Transverse colon (tissue), 4 donors: Measurements from ENCODE around the gene RPS19BP1. TPM values are rescaled to one million over a fixed set of nuclear protein-coding genes. Genes with fewer than 3 reads are reported as not detected.
A peak's percentile ranks its signal among the peaks of the same experiment; 100 is the strongest.

ENCODE experiments used
- DNase-seq: peaks from one replicate; pipeline ENCODE4 v3.0.0-alpha.2; 2019
- H3K27ac ChIP-seq, 4 donors: fragments of 200-600 bp; sonication (generic); 2 replicates each; pipeline ENCODE4 v1.5.1; 2016 to 2018; ENCODE audit warnings: inconsistent platforms in 4 of 4
- H3K27me3 ChIP-seq: fragments of 200-600 bp; sonication (generic); 2 replicates; pipeline ENCODE4 v1.5.1; 2017; ENCODE audit warnings: inconsistent platforms
- H3K36me3 ChIP-seq, 4 donors: fragments of 200-600 bp; sonication (generic); 2 replicates each; pipeline ENCODE4 v1.5.1; 2017 to 2019; ENCODE audit warnings: inconsistent platforms in 4 of 4
- H3K4me1 ChIP-seq, 4 donors: fragments of 200-600 bp; sonication (generic); 2 replicates each; pipeline ENCODE4 v1.5.1; 2017 to 2020; ENCODE audit warnings: inconsistent platforms in 4 of 4
- H3K4me3 ChIP-seq, 4 donors: fragments of 200-600 bp; sonication (generic); 1 replicate in 1 of 4; 2 replicates in 3 of 4; pipeline versions ENCODE4 v1.5.1 to v1.6.1; 2017 to 2019; ENCODE audit warnings: inconsistent platforms in 4 of 4
- H3K9me3 ChIP-seq, 2 donors: fragments of 200-600 bp; sonication (generic); 2 replicates each; pipeline ENCODE4 v1.5.1; 2017 to 2019; ENCODE audit warnings: inconsistent platforms in 2 of 2
- CTCF ChIP-seq, 5 experiments: fragments of 200-600 bp in 3 of 5; fragments of 450-650 bp in 2 of 5; sonication (generic) in 3 of 5; IDR thresholded peaks; 1 replicate in 2 of 5; 2 replicates in 3 of 5; pipeline ENCODE4 v1.5.1; 2016 to 2017; ENCODE audit warnings: antibody characterized with exemption in 5 of 5, inconsistent platforms in 3 of 5, mild to moderate bottlenecking in 2 of 5, moderate library complexity in 1 of 5
- EP300 ChIP-seq: sonication (generic); formaldehyde crosslinking; IDR thresholded peaks from one replicate; pipeline ENCODE4 v1.6.1; 2017; ENCODE audit warnings: antibody characterized with exemption, low read depth
- POLR2A ChIP-seq: fragments of 450-650 bp; IDR thresholded peaks from one replicate; pipeline ENCODE4 v1.6.1; 2016; ENCODE audit warnings: antibody characterized with exemption, mild to moderate bottlenecking, moderate library complexity
- POLR2AphosphoS5 ChIP-seq, 3 donors: sonication (generic); formaldehyde crosslinking; IDR thresholded peaks; one replicate each; pipeline ENCODE4 v1.6.1; 2016; ENCODE audit warnings: antibody characterized with exemption in 3 of 3
- WGBS, 2 donors: methylation state at CpG; one replicate each; pipeline ENCODE4 v1.1.5; 2018; ENCODE audit warnings: low coverage in 1 of 2; 5-methylcytosine and 5-hydroxymethylcytosine counted together
- in situ Hi-C, 4 donors: fragments of 200-750 bp; cut with MboI; loops; one replicate each; pipeline versions ENCODE4 v1.15.0 to v1.15.1; 2017; ENCODE audit warnings: low sequenced_read_pairs in 3 of 4, low pct_ligation_motif_present in 1 of 4, low pct_unique_long_range_greater_than_20kb in 1 of 4
- intact Hi-C: fragments of 100-400 bp; cut with DNase I; formaldehyde crosslinking; loops from one replicate; pipeline ENCODE4 v1.15.1; 2023; ENCODE audit warnings: low total_unique reads
- total RNA-seq, 4 donors: library from RNA; depleted of rRNA; stranded (reverse); fragments of >200 nt; gene quantifications; one replicate each; pipeline ENCODE4 v1.1.0, GENCODE V29; 2016

RPS19BP1 gene
- total RNA-seq, 4 donors from 2014 or later: 20.5 to 153 (median 97.8) TPM

GRCh38 chr22:39530116-39530515, 2.4 kb downstream of the RPS19BP1 start:
- H3K36me3 ChIP-seq: no peaks in the 10 kb centered on the region
- DNase-seq: no peak
- TF ChIP-seq POLR2A: peak; percentile 10
- TF ChIP-seq POLR2AphosphoS5 (IDR thresholded peaks at IDR 0.05): no peak
- WGBS, 2 donors: 59 to 66% methylated on average over 6 of the region's 6 CpGs
- peak overlapping the region in 3 of 4 donors; percentile 81 to 97 (median 85) for H3K27ac ChIP-seq
- no peak overlapping the region for H3K4me3 ChIP-seq
- peaks cover 42 to 63% (median 55%) of the 10 kb centered on the region in 4 donors for H3K4me1 ChIP-seq
- no peaks in the 10 kb centered on the region for H3K9me3 ChIP-seq
- intact Hi-C loops (no loop called here), in situ Hi-C loops (loop anchor here (5.0 to 25.0 kb wide), 5 partner anchors 38 to 832 kb away; partner anchors contain the start of genes SGSM3 (in 3 of the 4), ADSL (in 1 of the 4) and CBX7 (in 1 of the 4))
- no peaks in the 10 kb centered on the region for H3K27me3 ChIP-seq

DNA sequence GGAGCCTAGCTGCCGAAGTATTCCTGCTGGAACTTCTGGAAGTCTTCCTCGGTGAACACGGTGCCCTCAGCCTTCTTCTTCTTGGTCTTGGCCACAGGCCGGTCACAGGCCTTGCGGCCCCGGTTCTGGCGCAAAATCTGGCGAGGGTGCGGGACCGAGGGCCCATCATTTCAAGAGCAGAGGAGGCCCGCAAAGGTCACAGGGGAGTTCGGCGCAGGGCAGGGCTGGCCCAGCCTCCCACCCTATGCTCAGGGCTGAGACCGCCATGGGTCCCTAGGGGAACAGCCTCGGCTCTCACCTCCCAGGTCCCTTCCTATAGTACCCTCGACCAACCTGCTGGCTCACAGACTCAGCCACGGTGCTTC, 3.1 kb downstream of the RPS19BP1 start:
- Histone ChIP-seq H3K36me3 (no peaks in the 10 kb centered on the region), H3K4me3 (peak overlapping the region in 1 of 4 donors; percentile 29), H3K27ac (peak overlapping the region; percentile 81 to 97 (median 88)), H3K4me1 (peaks cover 38 to 62% (median 56%) of the 10 kb centered on the region in 4 donors), H3K9me3 (no peaks in the 10 kb centered on the region), H3K27me3 (no peaks in the 10 kb centered on the region)
- in situ Hi-C loops (loop anchor here in 3 of 4 donors (25.0 kb wide), 2 partner anchors 367 to 833 kb away; partner anchors contain the start of genes SGSM3 (in 3 of the 3) and CBX7 (in 1 of the 3)), intact Hi-C loops (loop anchor here (10.0 kb wide), 1 partner anchor 355 kb away; no protein-coding TSS in a partner anchor)
- 20 to 57% methylated on average over 1 to 14 of the region's 17 CpGs for WGBS, 2 donors
- DNase-seq: no peak
- TF ChIP-seq POLR2AphosphoS5 (IDR thresholded peaks at IDR 0.05) (no peak), CTCF (IDR thresholded peaks at IDR 0.05) (peak in 3 of 5 experiments; percentile 7 to 12 (median 11)), EP300 (no peak), POLR2A (no peak)

GRCh38 chr22:39528681-39529486, 3.7 kb downstream of the RPS19BP1 start:
- no peaks in the 10 kb centered on the region for H3K27me3 ChIP-seq
- no peaks in the 10 kb centered on the region for H3K9me3 ChIP-seq
- in situ Hi-C loops (loop anchor here in 3 of 4 donors (25.0 kb wide), 2 partner anchors 367 to 833 kb away; partner anchors contain the start of genes SGSM3 (in 3 of the 3) and CBX7 (in 1 of the 3)), intact Hi-C loops (loop anchor here (10.0 kb wide), 1 partner anchor 354 kb away; no protein-coding TSS in a partner anchor)
- 17% methylated on average over 26 of the region's 32 CpGs; no CpG with 5 or more reads in 1 of the 2 donors for WGBS, 2 donors
- no peaks in the 10 kb centered on the region for H3K36me3 ChIP-seq
- peak; percentile 95 for DNase-seq
- TF ChIP-seq POLR2A (no peak), CTCF (IDR thresholded peaks at IDR 0.05) (peak; percentile 91 to 99 (median 95)), EP300 (no peak), POLR2AphosphoS5 (IDR thresholded peaks at IDR 0.05) (peak in 2 of 3 donors; percentile 58 to 68)
- peak overlapping the region; percentile 81 to 97 (median 88) for H3K27ac ChIP-seq
- peaks cover 41 to 66% (median 60%) of the 10 kb centered on the region in 4 donors for H3K4me1 ChIP-seq
- H3K4me3 ChIP-seq: peak overlapping the region in 2 of 4 donors; percentile 5 to 29

- Histone ChIP-seq H3K9me3 (no peaks in the 10 kb centered on the region), H3K27ac (peak overlapping the region; percentile 81 to 97 (median 88)), H3K4me3 (peak overlapping the region in 1 of 4 donors; percentile 29), H3K36me3 (peaks cover 0 to 3% (median 0%) of the 10 kb centered on the region in 4 donors), H3K4me1 (peaks cover 43 to 73% (median 67%) of the 10 kb centered on the region in 4 donors), H3K27me3 (no peaks in the 10 kb centered on the region)
- peak; percentile 41 for DNase-seq
- intact Hi-C loops: loop anchor here (10.0 kb wide), 1 partner anchor 353 kb away; no protein-coding TSS in a partner anchor
- 38% methylated on average over 12 of the region's 12 CpGs; no CpG with 5 or more reads in 1 of the 2 donors for WGBS, 2 donors
- in situ Hi-C loops: loop anchor here in 3 of 4 donors (25.0 kb wide), 2 partner anchors 366 to 834 kb away; partner anchors contain the start of genes SGSM3 (in 3 of the 3) and CBX7 (in 1 of the 3)
- TF ChIP-seq POLR2A (no peak), EP300 (no peak), CTCF (IDR thresholded peaks at IDR 0.05) (no peak), POLR2AphosphoS5 (IDR thresholded peaks at IDR 0.05) (no peak)
These were observed 4.4 kb downstream of the RPS19BP1 start for GRCh38 chr22:39528080-39528661.
